Measurements from ENCODE around the gene LIX1L. TPM values are rescaled to one million over a fixed set of nuclear protein-coding genes. Genes with fewer than 3 reads are reported as not detected.

LIX1L gene
- total and polyA plus RNA-seq, 2 experiments from 2014 or later = 39.2 to 46.4 TPM

- Histone ChIP-seq H3K9me3 (ENCODE audit: low read depth) (no peaks in the 10 kb centered on the region), H3K27ac (no peak overlapping the region), H3K4me1 (ENCODE audit: low read depth) (peaks cover 69% of the 10 kb centered on the region), H3K27me3 (no peaks in the 10 kb centered on the region), H3K36me3 (no peaks in the 10 kb centered on the region), H3K4me3 (no peak overlapping the region)
- DNase-seq (ENCODE audit: low read depth in 1 of 2, low spot score in 1 of 2) = no peak
- no peak for TF ChIP-seq CTCF (IDR thresholded peaks at IDR 0.05; ENCODE audit: low read depth, low read length)
These were observed 25.4 kb upstream of the LIX1L start for GRCh38 chr1:145983206-145983675.

- no peaks in the 10 kb centered on the region for H3K9me3 ChIP-seq (ENCODE audit: low read depth)
- no peak for TF ChIP-seq CTCF (IDR thresholded peaks at IDR 0.05; ENCODE audit: low read depth, low read length)
- no peaks in the 10 kb centered on the region for H3K36me3 ChIP-seq
- no peak for DNase-seq (ENCODE audit: low read depth in 1 of 2, low spot score in 1 of 2)
- H3K4me3 ChIP-seq = no peak overlapping the region
- H3K27me3 ChIP-seq = no peaks in the 10 kb centered on the region
- H3K27ac ChIP-seq = peak overlapping the region; percentile 94
- peaks cover 76% of the 10 kb centered on the region for H3K4me1 ChIP-seq (ENCODE audit: low read depth)
These were observed 24.4 kb upstream of the LIX1L start for GRCh38 chr1:145982010-145982723.

GRCh38 chr1:145980457-145980994 is 22.7 kb upstream of the LIX1L start:
- TF ChIP-seq CTCF (IDR thresholded peaks at IDR 0.05; ENCODE audit: low read depth, low read length) = no peak
- peak in 1 of 2 donors; percentile 80 for DNase-seq (ENCODE audit: low read depth in 1 of 2, low spot score in 1 of 2)
- Histone ChIP-seq H3K27ac (peak overlapping the region; percentile 94), H3K36me3 (no peaks in the 10 kb centered on the region), H3K9me3 (ENCODE audit: low read depth) (no peaks in the 10 kb centered on the region), H3K27me3 (no peaks in the 10 kb centered on the region), H3K4me1 (ENCODE audit: low read depth) (peaks cover 65% of the 10 kb centered on the region), H3K4me3 (no peak overlapping the region)

GRCh38 chr1:145979746-145980456 is 22.1 kb upstream of the LIX1L start:
- peak in 1 of 2 donors; percentile 62 for DNase-seq (ENCODE audit: low read depth in 1 of 2, low spot score in 1 of 2)
- peak overlapping the region; percentile 94 for H3K27ac ChIP-seq

More at GRCh38 chr1:145979746-145980456, 22.1 kb upstream of the LIX1L start:
- H3K36me3 ChIP-seq = no peaks in the 10 kb centered on the region
- no peak for TF ChIP-seq CTCF (IDR thresholded peaks at IDR 0.05; ENCODE audit: low read depth, low read length)
- H3K27me3 ChIP-seq = no peaks in the 10 kb centered on the region
- no peak overlapping the region for H3K4me3 ChIP-seq
- H3K9me3 ChIP-seq (ENCODE audit: low read depth) = no peaks in the 10 kb centered on the region
- peaks cover 59% of the 10 kb centered on the region for H3K4me1 ChIP-seq (ENCODE audit: low read depth)

All from cardiac muscle cell (in vitro differentiated cells and primary cell).